HG02973 (cell line): Measurements from ENCODE around the gene BROX.
A peak's percentile ranks its signal among the peaks of the same experiment; 100 is the strongest.
"Not testable (repeated sequence)": the region's sequence is repeated elsewhere in the genome, so short reads cannot be mapped to it uniquely, and the experiment has no call there.

Experiments
- ATAC-seq: cut with Tn5 transposase; IDR thresholded peaks from one replicate; pipeline ENCODE4 v1.9.1; 2021; ENCODE audit warnings: moderate library complexity; ENCODE audit not compliant: unreplicated experiment

BROX gene

GRCh38 chr1:222730866-222731265, 18.5 kb downstream of the BROX start:
- ATAC-seq, result no peak

GRCh38 chr1:222732216-222733159, 20.1 kb downstream of the BROX start:
- peak; percentile 98 for ATAC-seq

GRCh38 chr1:222734740-222735139, 22.4 kb downstream of the BROX start:
- ATAC-seq, result no peak

DNA sequence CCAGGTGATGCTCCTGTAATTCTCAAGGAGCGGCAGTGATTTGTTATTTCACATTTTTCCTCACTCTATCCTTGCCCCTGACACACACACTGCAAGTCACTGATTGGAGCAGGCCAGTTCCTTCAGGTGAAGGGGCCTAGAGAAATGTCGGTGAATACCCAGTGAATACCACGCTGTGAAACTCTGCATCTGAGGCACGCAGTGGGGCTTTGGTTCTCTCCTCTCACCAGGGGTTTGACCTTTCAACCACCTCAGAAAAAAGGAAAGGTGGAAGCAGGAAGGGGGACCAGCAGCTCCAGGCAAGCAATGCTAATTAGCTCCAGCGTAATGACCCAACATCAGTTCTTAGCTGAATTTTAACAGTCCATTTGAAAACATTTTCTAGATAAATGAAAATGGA, 24.1 kb downstream of the BROX start:
- ATAC-seq, result no peak

- no peak for ATAC-seq
Observed at GRCh38 chr1:222736972-222737371, 24.6 kb downstream of the BROX start, which contains the start of gene FAM177B. TSS of gene FAM177B (plus strand) at chr1:222737202. CDS start at chr1:222746546, 9,344 bp downstream.

GRCh38 chr1:222739465-222739864, 27.1 kb downstream of the BROX start:
- ATAC-seq, result no peak

DNA sequence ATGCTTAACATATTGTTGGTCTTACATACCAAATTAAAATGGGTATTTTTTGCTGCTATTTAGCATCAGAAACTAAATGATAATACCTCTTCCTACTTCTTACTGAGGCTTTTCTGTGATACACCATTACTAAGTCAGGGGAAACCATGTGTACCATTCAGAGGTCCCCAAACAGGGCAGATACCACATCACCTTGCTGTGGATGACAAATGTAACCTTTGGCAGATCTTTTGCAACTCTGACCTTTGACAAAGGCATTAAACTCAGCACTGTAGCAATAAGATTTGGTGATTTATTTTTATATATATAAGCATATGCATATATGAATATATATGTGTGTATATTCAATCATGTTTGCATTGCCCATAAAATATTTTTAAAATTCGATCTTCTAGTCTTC, 27.6 kb downstream of the BROX start:
- ATAC-seq, result no peak

GRCh38 chr1:222741630-222742457, 29.5 kb downstream of the BROX start:
- not testable (repeated sequence) for ATAC-seq

- no peak for ATAC-seq
Observed at GRCh38 chr1:222749927-222750326, 37.6 kb downstream of the BROX start.

- ATAC-seq, result peak; percentile 74
Observed at GRCh38 chr1:222750651-222751050, 38.3 kb downstream of the BROX start.

- no peak for ATAC-seq
Observed at GRCh38 chr1:222751255-222751654, 38.9 kb downstream of the BROX start.

- ATAC-seq, result no peak
Observed at GRCh38 chr1:222754366-222755139, 42.2 kb downstream of the BROX start.

GRCh38 chr1:222757646-222758268, 45.4 kb downstream of the BROX start:
- no peak for ATAC-seq

GRCh38 chr1:222759451-222760035, 47.2 kb downstream of the BROX start:
- no peak for ATAC-seq

- ATAC-seq, result no peak
Observed at GRCh38 chr1:222761083-222761482, 48.7 kb downstream of the BROX start.

DNA sequence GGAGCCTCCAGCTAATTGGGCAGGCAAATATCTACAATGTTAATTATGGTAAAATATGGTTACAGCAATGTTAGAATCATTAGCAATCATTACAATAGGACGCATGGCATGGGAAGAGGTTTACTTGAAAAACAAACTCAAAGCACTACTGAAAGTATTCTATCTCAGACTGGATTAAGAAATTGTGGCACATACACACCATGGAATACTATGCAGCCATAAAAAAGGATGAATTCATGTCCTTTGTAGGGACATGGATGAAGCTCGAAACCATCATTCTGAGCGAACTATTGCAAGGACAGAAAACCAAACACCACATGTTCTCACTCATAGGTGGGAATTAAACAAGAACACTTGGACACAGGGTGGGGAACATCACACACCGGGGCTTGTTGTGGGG, 49.8 kb downstream of the BROX start:
- ATAC-seq, result not testable (repeated sequence)

- ATAC-seq, result no peak
Observed at GRCh38 chr1:222767152-222767571, 54.8 kb downstream of the BROX start.

- ATAC-seq, result no peak
Observed at GRCh38 chr1:222768592-222768991, 56.2 kb downstream of the BROX start.

DNA sequence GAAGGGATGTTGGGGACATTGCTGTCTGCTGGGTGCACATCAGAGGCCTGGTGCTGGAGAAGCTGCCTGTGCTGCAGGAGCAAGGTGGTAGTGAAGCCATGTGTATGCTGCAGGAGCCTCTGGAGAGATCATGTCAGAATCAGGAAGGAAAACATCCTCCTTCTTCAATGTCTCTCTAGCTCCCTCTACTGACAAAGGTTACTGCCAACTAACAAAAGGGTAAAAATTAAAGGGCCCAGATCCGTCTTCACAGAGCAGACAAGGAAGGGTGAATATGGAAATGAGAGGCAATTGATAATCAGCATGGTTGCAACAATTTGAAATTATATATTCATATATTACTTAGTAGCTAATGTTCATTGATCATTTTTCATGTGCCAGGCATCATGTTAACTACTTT, 56.8 kb downstream of the BROX start:
- no peak for ATAC-seq

GRCh38 chr1:222769971-222770620, 57.7 kb downstream of the BROX start:
- no peak for ATAC-seq
